MM.1S (cell line): Measurements from ENCODE around the gene PFDN1.

Experiments
- EZH2 ChIP-seq: fragments of 300-600 bp; sonication (generic); optimal IDR thresholded peaks from 2 replicates; pipeline ENCODE3; 2017; ENCODE audit warnings: low read depth, mild to moderate bottlenecking, antibody characterized with exemption, low read length, mixed read lengths
- EZH2phosphoT487 ChIP-seq: fragments of 300-600 bp; sonication (generic); IDR thresholded peaks from 2 replicates; pipeline ENCODE4 v1.6.1; 2018; ENCODE audit warnings: antibody characterized with exemption, low read length
- TF ChIP-seq, protein P1 (sequence below): fragments of 300-600 bp; sonication (generic); IDR thresholded peaks from 2 replicates; pipeline ENCODE4 v1.5.1; 2016; ENCODE audit warnings: antibody characterized with exemption, low read length, mixed read lengths

DNA sequence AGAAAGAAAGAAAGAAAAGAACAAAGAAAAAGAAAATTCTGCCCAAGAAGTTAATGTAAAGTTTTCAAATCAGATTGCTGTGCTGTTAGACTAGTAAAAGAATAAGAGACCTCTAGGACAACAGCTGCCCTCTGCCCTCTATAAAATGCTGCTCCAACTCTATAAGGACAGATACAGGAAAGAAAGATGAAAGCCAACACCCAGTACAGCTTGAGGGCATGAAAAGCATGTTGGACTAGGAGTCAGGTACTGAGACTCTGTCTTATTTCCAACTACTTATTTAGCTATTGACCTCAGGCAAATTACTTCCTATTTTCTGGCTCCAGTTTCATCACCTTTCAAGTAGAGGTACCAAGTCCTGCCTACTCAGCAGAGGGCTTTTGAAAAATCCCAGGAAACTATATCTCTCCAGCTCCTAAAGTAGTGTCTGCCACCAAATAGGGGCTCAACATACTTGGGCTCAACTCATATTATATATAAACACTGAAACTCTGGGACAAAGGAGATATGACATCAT lies 37.8 kb upstream of the PFDN1 start:
- TF ChIP-seq, protein P1, sequence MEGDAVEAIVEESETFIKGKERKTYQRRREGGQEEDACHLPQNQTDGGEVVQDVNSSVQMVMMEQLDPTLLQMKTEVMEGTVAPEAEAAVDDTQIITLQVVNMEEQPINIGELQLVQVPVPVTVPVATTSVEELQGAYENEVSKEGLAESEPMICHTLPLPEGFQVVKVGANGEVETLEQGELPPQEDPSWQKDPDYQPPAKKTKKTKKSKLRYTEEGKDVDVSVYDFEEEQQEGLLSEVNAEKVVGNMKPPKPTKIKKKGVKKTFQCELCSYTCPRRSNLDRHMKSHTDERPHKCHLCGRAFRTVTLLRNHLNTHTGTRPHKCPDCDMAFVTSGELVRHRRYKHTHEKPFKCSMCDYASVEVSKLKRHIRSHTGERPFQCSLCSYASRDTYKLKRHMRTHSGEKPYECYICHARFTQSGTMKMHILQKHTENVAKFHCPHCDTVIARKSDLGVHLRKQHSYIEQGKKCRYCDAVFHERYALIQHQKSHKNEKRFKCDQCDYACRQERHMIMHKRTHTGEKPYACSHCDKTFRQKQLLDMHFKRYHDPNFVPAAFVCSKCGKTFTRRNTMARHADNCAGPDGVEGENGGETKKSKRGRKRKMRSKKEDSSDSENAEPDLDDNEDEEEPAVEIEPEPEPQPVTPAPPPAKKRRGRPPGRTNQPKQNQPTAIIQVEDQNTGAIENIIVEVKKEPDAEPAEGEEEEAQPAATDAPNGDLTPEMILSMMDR = no peak
- TF ChIP-seq EZH2 (no peak), EZH2phosphoT487 (no peak)
